SK-N-SH (cell line): ENCODE results near the gene FRMPD4.

Source experiments
- CTCF ChIP-seq: fragments of 200-600 bp; sonication (generic); IDR thresholded peaks from 2 replicates; pipeline ENCODE4 v1.6.1; 2017; ENCODE audit warnings: antibody characterized with exemption, mild to moderate bottlenecking, moderate library complexity
- RAD21 ChIP-seq: IDR thresholded peaks from 2 replicates; pipeline ENCODE4 v1.6.1; 2012; ENCODE audit warnings: mild to moderate bottlenecking, low read length
- RFX5 ChIP-seq: IDR thresholded peaks from 2 replicates; pipeline ENCODE4 v1.6.1; 2012; ENCODE audit warnings: mild to moderate bottlenecking, improper control_type of control experiment, low read length
- SIN3A ChIP-seq: IDR thresholded peaks from 2 replicates; pipeline ENCODE4 v1.6.1; 2012; ENCODE audit warnings: low read depth, mild to moderate bottlenecking, low read length, moderate library complexity, borderline replicate concordance

- TF ChIP-seq RAD21 (no peak), SIN3A (no peak), CTCF (no peak), RFX5 (no peak)
Measured at GRCh38 chrX:12421918-12422317, 283.6 kb downstream of the FRMPD4 start.
